ENCODE measurements around the gene EXOC4.

EXOC4 gene

DNA sequence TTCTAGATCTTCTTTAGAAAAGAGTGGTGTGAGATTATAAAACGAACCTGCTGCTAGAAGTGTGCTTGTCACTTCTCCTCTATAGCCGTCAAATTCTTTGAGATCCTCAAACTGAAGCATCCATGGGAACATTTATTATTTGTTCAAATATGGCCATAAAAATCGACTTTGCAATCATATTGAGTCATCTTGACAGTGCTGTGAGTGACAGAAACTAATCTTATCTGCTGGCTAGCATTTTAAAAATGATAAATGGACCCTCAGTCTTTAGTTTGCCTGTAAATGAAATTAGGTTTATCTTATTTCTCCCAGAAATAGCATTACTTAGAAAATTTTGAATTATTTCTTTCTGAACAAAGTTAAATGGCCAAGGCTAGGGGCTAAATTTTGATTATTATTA lies 290.8 kb downstream of the EXOC4 start:
- DNase-seq = no peak

DNA sequence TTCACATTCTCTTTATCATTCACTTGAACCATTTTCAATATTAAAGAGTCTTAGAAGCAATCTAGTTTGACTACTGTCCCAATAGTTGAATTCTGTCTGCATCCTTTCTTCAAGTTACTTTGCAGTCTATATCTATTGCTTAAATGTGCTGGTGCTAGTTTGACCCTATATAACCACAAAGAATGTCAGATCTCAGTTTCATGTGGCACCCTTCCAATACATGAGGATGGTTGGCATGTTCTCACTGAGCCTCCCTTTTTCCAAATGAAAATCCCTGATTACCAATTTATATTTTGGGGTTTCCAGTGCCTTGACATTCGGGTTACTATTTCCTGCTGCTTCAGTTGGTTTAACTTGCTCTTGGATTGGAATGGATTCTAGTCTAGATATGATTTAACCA lies 292.7 kb downstream of the EXOC4 start:
- no peak for DNase-seq

- DNase-seq = no peak
Observed at GRCh38 chr7:133547981-133548380, 295.1 kb downstream of the EXOC4 start.

- DNase-seq = no peak
Observed at GRCh38 chr7:133549633-133550032, 296.8 kb downstream of the EXOC4 start.

GRCh38 chr7:133550145-133550544 lies 297.3 kb downstream of the EXOC4 start:
- DNase-seq = no peak

GRCh38 chr7:133550811-133551210 lies 297.9 kb downstream of the EXOC4 start:
- DNase-seq = no peak

DNA sequence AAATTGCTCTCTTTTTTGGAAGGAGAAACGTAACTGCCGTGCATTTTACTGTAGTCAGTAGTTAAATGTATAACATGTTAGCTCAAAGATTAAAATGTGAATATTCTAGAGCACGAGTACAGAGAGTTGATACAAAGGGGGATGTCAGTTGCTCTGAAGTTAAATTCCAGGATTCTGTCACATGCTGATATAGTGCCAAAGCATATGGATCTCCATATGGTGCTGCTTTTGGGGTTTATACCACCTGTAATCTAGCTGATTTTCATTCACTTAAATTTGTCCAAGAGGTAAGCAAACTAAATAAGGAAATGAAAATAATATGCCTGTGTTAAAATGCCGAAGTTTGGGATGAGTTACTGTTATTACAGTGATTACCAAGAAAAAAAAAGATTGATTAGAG lies 298.6 kb downstream of the EXOC4 start:
- no peak for DNase-seq

DNA sequence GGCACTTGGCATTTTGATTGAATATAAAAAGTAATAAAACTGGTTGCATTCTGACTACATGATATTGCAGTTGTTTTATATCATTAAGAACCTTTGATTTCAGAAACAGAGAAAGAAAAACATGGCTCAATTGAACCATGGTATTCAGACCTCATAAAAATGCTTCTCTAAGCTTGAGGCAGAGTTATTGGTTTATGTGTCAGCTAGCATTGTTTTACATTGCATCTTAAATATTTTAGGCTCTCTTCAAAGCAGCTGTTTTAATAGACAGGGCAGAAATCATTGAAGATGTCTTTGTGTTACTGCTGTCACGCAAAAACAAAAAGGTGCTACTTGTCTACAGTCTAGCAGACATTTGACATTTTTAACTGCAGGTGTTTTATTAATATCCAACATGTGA lies 299.2 kb downstream of the EXOC4 start:
- DNase-seq = no peak

- no peak for DNase-seq
Observed at GRCh38 chr7:133554330-133554729, 301.5 kb downstream of the EXOC4 start.

GRCh38 chr7:133556048-133556447 lies 303.2 kb downstream of the EXOC4 start:
- no peak for DNase-seq

GRCh38 chr7:133556553-133556952 lies 303.7 kb downstream of the EXOC4 start:
- no peak for DNase-seq

DNA sequence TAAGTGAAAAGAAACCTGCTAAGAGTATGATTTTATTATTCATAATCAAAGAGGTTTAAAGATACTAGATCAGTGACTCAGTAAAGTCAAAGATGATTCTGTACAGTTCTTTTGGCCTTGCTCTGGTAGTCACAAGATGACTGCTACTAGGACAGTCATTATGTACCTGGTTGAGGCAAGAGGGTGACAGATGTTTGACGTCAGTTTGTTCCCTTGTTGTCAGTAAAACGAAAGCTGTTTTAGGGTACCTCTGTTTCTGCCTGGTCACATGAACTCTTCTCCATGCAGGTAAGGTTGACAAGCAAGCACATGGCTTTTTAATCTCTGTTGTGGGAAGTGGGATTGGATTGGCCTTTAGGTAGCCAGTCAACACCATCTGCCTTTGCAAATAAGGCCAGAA lies 308.0 kb downstream of the EXOC4 start:
- no peak for DNase-seq

DNA sequence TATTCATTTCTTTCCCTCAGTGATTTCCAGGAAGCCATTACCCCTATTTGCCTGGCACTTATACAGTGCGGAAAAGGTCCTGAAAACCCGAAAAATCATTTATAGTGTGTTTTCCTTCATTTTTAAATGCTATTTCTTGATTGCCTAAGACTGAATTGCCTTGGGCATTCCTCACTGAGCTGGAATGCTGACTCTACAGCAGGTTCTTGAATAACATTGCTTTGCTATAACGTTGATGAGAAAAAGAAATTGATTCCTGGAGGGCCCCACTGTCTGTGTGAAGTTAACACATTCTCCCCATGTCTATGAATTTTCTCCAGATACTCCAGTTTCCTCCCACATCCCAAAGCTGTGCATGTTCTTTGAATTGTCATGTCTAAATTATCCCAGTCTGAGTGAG lies 308.5 kb downstream of the EXOC4 start:
- DNase-seq = no peak

GRCh38 chr7:133562621-133563020 lies 309.7 kb downstream of the EXOC4 start:
- DNase-seq = no peak

DNA sequence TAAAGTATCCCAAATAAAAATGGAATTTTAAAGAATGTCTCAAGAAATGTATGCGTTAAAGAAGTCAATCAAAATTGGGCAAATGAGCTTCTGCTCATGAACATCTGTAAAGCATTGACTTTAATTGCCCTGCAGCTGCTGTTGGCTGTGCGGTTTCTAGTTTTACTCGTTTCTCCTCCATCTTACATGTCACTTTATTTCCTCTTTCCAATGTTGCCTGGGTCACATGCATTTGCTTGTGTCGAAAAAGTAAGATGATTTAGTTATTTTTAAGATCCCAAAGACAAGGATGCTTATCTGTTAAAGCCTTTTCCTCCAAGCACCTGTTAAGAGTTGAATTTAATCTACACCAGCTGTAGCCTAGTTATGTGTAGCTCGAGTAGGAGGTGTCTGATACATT lies 310.4 kb downstream of the EXOC4 start:
- no peak for DNase-seq

GRCh38 chr7:133564484-133564883 lies 311.6 kb downstream of the EXOC4 start:
- no peak for DNase-seq

- DNase-seq = no peak
Observed at GRCh38 chr7:133568544-133568943, 315.7 kb downstream of the EXOC4 start.

DNA sequence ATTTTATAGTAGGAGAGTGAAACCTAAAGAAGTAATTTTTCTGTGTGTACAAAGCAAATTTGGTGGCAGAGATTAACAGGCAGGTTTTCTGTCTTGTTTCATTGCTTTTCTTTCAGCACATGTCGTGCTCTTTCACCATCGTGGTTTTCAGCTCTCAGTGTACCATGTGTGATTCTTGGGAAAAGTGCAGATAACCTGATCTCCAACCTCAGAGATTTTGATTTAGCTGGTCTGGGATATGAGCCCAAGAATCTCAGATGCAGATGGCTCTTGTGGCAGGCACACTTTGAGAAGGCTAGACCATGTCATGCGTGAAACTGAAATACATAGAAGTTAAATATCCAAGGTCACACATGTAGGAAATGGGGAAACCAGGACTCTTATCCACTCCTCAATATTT lies 317.4 kb downstream of the EXOC4 start:
- DNase-seq = no peak

- peak; percentile 8 for DNase-seq
Observed at GRCh38 chr7:133571076-133571475, 318.2 kb downstream of the EXOC4 start.

- DNase-seq = no peak
Observed at GRCh38 chr7:133572087-133572486, 319.2 kb downstream of the EXOC4 start.

- DNase-seq = no peak
Observed at GRCh38 chr7:133572843-133573242, 320.0 kb downstream of the EXOC4 start.

GRCh38 chr7:133573554-133574265 lies 320.8 kb downstream of the EXOC4 start:
- no peak for DNase-seq

DNA sequence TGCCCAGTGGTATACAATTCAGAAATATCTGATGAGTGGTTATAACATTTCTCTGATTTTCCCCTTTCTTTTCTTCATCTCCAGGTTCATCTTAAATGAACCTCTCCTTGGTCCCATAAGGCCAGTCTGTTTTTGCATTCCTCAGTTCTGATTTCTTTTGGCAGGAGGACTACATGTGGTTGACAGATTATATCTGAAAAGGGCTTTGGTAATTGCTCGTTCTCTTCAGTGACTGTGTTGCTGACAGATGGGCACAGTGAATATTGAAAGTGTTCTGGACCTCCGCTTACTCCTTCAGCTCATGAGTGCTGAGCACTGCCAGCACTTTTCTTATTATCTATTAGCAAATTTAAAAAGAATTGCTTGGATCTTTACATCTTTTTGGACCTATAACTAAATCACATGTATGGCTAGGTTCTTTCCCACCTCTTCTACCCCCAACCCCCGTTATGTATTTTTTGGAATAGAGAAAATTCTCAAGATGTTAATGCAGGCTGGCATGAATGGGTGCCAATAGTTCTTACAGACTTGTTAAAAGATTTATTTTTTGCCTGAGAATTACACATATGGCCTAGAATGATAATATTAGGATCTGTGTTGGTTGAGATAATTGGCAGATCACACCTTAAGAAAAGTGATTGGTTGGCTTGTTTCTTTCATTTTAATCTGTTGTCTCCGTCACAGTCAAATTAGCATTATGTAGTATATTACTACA lies 323.0 kb downstream of the EXOC4 start:
- no peak for DNase-seq

DNA sequence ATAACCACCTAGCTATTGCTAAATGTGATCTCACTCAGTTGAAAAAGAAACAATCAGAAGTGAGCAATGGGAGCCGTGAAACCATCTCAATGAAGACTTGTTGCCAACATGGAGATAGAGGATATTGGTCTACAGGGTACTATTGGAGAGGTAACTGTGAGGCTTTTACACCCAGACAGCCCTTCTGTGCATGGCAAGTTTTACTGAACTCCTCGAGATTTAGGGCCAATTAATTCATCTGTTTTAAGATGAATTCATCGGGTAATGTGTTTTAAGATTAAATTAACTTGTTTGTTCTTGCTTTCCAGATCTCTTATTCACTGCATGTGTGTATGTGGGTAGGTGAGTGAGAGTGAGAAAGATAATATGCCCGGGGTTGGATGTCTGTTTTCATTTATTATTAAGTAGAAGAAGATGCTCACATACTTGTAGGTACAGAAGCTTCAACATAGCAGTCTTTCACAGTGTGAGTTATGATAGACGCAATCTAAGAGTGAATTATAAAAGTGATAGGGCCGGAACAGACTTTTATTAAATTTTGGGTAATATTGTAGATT lies 323.8 kb downstream of the EXOC4 start:
- no peak for DNase-seq
